ENCODE results near the gene CNKSR3. TPM values are rescaled to one million over a fixed set of nuclear protein-coding genes. Genes with fewer than 3 reads are reported as not detected.

CNKSR3 gene
- total RNA-seq, 1 donor, result 11.7 TPM

- no peak overlapping the region for H3K4me3 ChIP-seq (ENCODE audit: low read depth, low read length)
- TF ChIP-seq, protein P1, sequence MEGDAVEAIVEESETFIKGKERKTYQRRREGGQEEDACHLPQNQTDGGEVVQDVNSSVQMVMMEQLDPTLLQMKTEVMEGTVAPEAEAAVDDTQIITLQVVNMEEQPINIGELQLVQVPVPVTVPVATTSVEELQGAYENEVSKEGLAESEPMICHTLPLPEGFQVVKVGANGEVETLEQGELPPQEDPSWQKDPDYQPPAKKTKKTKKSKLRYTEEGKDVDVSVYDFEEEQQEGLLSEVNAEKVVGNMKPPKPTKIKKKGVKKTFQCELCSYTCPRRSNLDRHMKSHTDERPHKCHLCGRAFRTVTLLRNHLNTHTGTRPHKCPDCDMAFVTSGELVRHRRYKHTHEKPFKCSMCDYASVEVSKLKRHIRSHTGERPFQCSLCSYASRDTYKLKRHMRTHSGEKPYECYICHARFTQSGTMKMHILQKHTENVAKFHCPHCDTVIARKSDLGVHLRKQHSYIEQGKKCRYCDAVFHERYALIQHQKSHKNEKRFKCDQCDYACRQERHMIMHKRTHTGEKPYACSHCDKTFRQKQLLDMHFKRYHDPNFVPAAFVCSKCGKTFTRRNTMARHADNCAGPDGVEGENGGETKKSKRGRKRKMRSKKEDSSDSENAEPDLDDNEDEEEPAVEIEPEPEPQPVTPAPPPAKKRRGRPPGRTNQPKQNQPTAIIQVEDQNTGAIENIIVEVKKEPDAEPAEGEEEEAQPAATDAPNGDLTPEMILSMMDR (IDR thresholded peaks at IDR 0.05; ENCODE audit: insufficient read depth, low read length), result no peak
- no peak for DNase-seq (ENCODE audit: low read depth)
Observed at GRCh38 chr6:154383273-154383672, 127.2 kb downstream of the CNKSR3 start.

DNA sequence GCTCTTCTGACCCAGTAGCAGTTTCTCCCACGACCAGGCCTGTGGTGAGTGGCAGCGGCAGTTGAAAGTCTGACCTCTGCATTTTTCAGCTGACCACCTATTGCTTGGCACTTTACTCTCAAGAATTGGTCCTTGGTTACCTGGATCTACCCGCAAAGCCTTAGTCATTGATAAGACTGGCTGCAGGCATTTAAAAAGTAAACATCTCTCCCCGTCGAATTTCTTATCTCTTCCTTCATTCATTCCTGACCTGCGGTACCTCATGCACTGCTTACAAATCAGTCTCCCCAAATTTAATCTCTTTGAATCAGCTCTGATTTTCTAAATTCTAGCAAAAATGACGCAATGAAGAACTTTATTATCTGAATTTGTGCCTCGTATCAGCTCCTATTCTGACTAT, 127.7 kb downstream of the CNKSR3 start:
- DNase-seq (ENCODE audit: low read depth), result no peak
- TF ChIP-seq, protein P1 (IDR thresholded peaks at IDR 0.05; ENCODE audit: insufficient read depth, low read length), result no peak

DNA sequence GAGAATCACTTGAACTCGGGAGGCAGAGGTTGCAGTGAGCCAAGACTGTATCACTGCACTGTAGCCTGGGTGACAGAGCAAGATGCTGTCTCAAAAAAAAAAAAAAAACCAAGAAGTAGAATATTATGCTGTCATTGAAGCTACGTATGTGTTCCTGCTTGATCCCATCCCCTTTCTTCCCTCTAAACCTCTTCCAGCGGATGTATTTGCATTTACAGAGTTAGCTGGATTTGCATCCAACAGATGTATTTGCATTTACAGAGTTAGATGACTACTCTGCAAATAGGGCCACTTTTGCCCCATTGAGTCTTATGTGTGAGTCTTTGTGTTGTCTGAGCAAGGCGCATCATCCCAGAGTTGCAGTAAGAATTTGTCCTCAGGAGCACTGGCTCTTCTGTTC, 128.9 kb downstream of the CNKSR3 start:
- DNase-seq (ENCODE audit: low read depth), result no peak
- H3K4me3 ChIP-seq (ENCODE audit: low read depth, low read length), result no peak overlapping the region
- TF ChIP-seq, protein P1 (IDR thresholded peaks at IDR 0.05; ENCODE audit: insufficient read depth, low read length), result no peak

More for the DNA sequence above, 127.7 kb downstream of the CNKSR3 start:
- no peak overlapping the region for H3K4me3 ChIP-seq (ENCODE audit: low read depth, low read length)

- TF ChIP-seq, protein P1 (IDR thresholded peaks at IDR 0.05; ENCODE audit: insufficient read depth, low read length), result no peak
- H3K4me3 ChIP-seq (ENCODE audit: low read depth, low read length), result no peak overlapping the region
- no peak for DNase-seq (ENCODE audit: low read depth)
Observed at GRCh38 chr6:154380741-154381140, 129.7 kb downstream of the CNKSR3 start.

- DNase-seq (ENCODE audit: low read depth), result no peak
- TF ChIP-seq, protein P1 (IDR thresholded peaks at IDR 0.05; ENCODE audit: insufficient read depth, low read length), result no peak
- no peak overlapping the region for H3K4me3 ChIP-seq (ENCODE audit: low read depth, low read length)
Observed at GRCh38 chr6:154379585-154379984, 130.9 kb downstream of the CNKSR3 start.

- H3K4me3 ChIP-seq (ENCODE audit: low read depth, low read length), result no peak overlapping the region
- TF ChIP-seq, protein P1 (IDR thresholded peaks at IDR 0.05; ENCODE audit: insufficient read depth, low read length), result no peak
- no peak for DNase-seq (ENCODE audit: low read depth)
Observed at GRCh38 chr6:154378518-154378917, 132.0 kb downstream of the CNKSR3 start.

DNA sequence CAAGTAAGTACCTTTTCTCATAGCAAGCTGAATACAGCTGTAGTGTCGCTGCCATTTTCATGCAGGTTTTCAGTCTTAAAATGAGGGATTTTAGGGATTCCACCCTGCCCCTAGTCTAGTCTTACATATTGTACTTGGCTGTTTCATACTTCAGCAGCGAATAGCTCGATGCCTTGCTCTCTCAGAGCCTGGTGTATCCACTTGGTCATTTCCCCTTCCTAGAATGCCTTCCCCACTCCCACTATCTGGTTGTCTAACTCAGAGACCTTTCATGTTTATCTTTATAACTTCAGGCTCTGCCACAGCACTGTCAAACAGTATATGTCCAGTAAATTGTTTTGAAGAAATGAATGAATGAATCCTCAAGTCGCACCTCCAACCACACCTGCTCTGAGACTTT, 132.8 kb downstream of the CNKSR3 start:
- TF ChIP-seq, protein P1 (IDR thresholded peaks at IDR 0.05; ENCODE audit: insufficient read depth, low read length), result no peak
- DNase-seq (ENCODE audit: low read depth), result no peak
- no peak overlapping the region for H3K4me3 ChIP-seq (ENCODE audit: low read depth, low read length)
